Fibroblast of villous mesenchyme (primary cell): ENCODE results near the gene EHD2. TPM values are rescaled to one million over a fixed set of nuclear protein-coding genes. Genes with fewer than 3 reads are reported as not detected.

Source experiments
- DNase-seq: peaks from one replicate; pipeline ENCODE4 v3.0.0-alpha.2; 2010; ENCODE audit warnings: low read depth
- H3K4me3 ChIP-seq: 2 replicates; pipeline ENCODE4 v1.5.1; 2011; ENCODE audit warnings: low read depth, mild to moderate bottlenecking, low read length
- total RNA-seq: library from RNA; depleted of rRNA; stranded (reverse); fragments of >200 nt; gene quantifications from 2 replicates; pipeline ENCODE4 v1.2.3, GENCODE V29; 2012
- TF ChIP-seq, protein P1 (sequence below): IDR thresholded peaks from 2 replicates; pipeline ENCODE4 v1.5.1; 2012; ENCODE audit warnings: low read depth, mild to moderate bottlenecking, low read length; ENCODE audit not compliant: insufficient read depth

The EHD2 gene
- total RNA-seq, 1 donor = 144 TPM

DNA sequence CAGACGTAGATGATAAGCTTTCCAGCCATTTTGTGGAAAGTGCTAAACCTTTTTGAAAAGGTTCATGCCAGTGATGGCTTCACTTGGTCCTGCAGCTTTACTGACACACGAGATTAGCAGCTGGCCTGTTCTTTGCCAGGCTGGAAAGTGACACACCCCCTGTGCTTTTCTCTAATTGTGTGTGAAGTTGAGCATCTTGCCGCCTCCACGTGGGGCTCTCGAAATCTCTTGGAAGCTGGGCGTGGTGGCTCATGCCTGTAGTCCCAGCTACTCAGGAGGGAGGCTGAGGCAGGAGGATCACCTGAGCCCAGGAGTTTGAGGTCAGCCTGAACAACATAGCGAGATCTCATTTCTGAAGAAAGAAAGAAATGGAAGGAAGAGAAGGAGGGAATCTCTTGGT lies 25.3 kb upstream of the EHD2 start:
- no peak for DNase-seq
- TF ChIP-seq, protein P1, sequence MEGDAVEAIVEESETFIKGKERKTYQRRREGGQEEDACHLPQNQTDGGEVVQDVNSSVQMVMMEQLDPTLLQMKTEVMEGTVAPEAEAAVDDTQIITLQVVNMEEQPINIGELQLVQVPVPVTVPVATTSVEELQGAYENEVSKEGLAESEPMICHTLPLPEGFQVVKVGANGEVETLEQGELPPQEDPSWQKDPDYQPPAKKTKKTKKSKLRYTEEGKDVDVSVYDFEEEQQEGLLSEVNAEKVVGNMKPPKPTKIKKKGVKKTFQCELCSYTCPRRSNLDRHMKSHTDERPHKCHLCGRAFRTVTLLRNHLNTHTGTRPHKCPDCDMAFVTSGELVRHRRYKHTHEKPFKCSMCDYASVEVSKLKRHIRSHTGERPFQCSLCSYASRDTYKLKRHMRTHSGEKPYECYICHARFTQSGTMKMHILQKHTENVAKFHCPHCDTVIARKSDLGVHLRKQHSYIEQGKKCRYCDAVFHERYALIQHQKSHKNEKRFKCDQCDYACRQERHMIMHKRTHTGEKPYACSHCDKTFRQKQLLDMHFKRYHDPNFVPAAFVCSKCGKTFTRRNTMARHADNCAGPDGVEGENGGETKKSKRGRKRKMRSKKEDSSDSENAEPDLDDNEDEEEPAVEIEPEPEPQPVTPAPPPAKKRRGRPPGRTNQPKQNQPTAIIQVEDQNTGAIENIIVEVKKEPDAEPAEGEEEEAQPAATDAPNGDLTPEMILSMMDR = no peak
- H3K4me3 ChIP-seq = no peak overlapping the region

DNA sequence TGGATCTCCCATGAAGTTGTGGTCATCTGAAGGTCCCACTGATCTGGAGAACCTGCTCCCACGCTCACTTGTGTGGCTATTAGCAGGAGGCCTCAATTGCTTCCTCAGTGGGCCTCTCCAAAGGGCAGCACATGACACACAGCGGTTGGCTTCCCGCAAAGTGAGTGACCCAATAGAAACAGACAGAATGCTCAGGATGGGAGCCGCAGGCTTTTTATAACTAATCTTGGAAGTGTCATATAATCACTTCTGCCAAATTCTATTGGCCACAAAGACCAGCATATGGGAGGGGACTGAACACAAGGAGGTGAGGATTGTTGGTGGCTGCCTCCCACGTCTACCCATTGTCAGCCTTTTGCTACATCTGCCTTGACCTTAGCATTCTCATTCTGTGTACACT lies 22.1 kb upstream of the EHD2 start:
- TF ChIP-seq, protein P1 = no peak
- H3K4me3 ChIP-seq = no peak overlapping the region
- DNase-seq = no peak

DNA sequence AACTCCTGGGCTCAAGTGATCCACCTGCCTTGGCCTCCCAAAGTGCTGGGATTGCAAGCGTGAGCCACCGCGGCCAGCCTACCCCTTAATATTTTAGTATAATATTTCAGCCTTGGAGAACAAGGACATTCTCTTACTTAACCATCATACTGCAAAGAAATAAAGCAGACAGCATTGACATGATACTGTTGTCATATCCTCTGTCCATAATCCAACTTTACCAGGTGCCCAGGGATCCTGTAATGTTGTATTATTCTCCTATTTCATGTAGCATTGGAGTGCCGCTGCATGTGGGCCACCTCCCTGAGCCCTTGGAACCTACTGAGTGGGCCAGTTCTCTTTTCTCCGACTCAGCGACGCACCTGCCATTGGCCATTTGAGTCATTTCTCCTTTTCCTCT lies 21.4 kb upstream of the EHD2 start:
- TF ChIP-seq, protein P1 = no peak
- H3K4me3 ChIP-seq = no peak overlapping the region
- no peak for DNase-seq

DNA sequence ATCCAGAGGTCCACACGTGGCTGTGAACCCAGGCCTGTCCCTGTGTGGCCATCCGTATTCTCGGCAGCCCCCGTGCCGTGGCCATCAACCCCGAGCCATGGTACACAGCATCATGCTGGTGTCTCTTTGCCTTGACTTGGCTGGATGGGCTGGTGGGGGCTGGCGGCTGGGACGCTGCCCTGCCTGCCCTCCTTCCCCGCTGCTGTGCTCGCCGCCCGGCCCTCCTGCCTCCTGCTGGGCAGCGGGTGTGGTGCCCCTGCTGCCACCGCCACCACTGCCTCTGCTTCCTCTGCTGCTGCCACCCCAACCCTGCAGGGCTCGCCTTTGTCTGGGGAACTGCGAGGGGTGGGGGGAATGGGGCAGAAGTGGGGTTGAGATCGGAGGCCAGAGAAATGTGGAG lies 19.7 kb upstream of the EHD2 start:
- TF ChIP-seq, protein P1 = no peak
- DNase-seq = no peak
- no peak overlapping the region for H3K4me3 ChIP-seq

DNA sequence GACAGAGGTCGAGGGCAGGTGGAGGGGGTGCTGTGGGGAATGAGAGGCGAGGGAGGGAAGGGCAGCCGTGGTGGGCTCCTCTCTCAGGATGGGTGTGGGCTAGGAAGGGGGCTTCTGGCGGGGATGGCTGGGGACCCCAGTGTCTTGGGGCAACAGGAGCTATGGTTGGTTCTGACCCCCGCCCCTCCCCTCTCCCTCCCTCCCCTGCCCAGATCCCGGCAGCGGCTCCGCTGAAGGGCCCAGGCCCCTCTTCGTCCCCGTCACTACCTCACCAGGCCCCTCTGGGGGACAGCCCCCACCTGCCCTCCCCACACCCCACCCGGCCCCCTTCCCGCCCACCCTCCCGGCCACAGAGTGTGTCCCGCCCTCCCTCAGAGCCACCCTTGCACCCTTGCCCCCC lies 19.3 kb upstream of the EHD2 start:
- no peak for DNase-seq
- H3K4me3 ChIP-seq = no peak overlapping the region
- TF ChIP-seq, protein P1 = no peak

DNA sequence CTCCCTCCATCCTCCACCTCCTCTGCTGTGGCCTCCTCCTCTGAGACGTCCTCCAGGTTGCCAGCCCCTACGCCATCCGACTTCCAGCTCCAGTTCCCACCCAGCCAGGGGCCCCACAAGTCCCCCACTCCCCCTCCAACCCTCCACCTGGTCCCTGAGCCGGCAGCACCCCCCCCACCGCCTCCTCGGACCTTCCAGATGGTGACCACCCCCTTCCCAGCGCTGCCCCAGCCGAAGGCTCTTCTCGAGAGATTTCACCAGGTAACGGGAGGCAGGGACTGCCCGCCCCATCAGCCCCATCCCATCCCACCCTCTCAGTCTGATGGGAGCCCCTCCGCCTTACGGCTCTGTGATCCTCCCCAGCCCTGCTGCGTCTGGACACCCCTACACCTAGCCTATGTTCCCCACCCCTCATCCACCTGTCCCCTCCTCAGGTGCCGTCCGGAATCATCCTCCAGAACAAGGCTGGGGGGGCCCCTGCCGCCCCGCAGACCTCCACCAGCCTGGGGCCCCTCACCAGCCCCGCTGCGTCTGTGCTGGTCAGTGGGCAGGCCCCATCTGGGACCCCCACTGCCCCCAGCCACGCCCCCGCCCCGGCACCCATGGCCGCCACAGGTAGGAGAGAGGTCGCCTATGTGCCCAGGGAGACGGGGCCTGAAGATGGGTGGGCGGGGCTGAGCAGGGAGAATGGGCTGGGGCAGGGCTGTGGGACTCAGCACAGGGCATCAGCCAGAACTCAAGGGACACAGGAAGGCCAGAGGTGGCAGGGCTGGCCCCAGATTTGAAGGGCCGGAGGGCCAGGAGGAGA lies 18.6 kb upstream of the EHD2 start:
- DNase-seq = no peak
- no peak overlapping the region for H3K4me3 ChIP-seq
- TF ChIP-seq, protein P1 = no peak
